NCI-H2081 treated with DMSO at 0.1 percent for 48 hours (cell line): Measurements from ENCODE around the gene CEP162.
"Not testable (repeated sequence)": the region's sequence is repeated elsewhere in the genome, so short reads cannot be mapped to it uniquely, and the experiment has no call there.

ENCODE experiments used
- DNase-seq: peaks from one replicate; lab custom pipeline; 2025; lab: John Stamatoyannopoulos, UW

The CEP162 gene

GRCh38 chr6:84227434-84228197 is at the start of gene CEP162:
Gene CEP162 (minus strand): TSS chr6:84227643. CDS start chr6:84226393, 1,250 bp downstream.
- peak; percentile 47 for DNase-seq

GRCh38 chr6:84274856-84275255 is 47.4 kb upstream of the CEP162 start:
- DNase-seq, result no peak

- DNase-seq, result no peak
These were observed 45.8 kb upstream of the CEP162 start for GRCh38 chr6:84273048-84273809.

- no peak for DNase-seq
These were observed 44.9 kb upstream of the CEP162 start for GRCh38 chr6:84272298-84272697.

- DNase-seq, result no peak
These were observed 43.7 kb upstream of the CEP162 start for GRCh38 chr6:84271061-84271716.

- no peak for DNase-seq
These were observed 42.7 kb upstream of the CEP162 start for GRCh38 chr6:84269947-84270733.

GRCh38 chr6:84268781-84269180 is 41.3 kb upstream of the CEP162 start:
- no peak for DNase-seq

GRCh38 chr6:84263557-84263956 is 36.1 kb upstream of the CEP162 start:
- DNase-seq, result no peak

- DNase-seq, result no peak
These were observed 33.5 kb upstream of the CEP162 start for GRCh38 chr6:84260926-84261325.

- DNase-seq, result no peak
These were observed 32.8 kb upstream of the CEP162 start for GRCh38 chr6:84260196-84260595.

GRCh38 chr6:84258866-84259265 is 31.4 kb upstream of the CEP162 start:
- no peak for DNase-seq

- DNase-seq, result no peak
These were observed 30.8 kb upstream of the CEP162 start for GRCh38 chr6:84258268-84258667.

- no peak for DNase-seq
These were observed 28.2 kb upstream of the CEP162 start for GRCh38 chr6:84255641-84256040.

GRCh38 chr6:84253380-84253779 is 25.9 kb upstream of the CEP162 start:
- no peak for DNase-seq

GRCh38 chr6:84251891-84252539 is 24.6 kb upstream of the CEP162 start:
- no peak for DNase-seq

GRCh38 chr6:84249724-84250123 is 22.3 kb upstream of the CEP162 start:
- no peak for DNase-seq

- DNase-seq, result not testable (repeated sequence)
These were observed 17.1 kb upstream of the CEP162 start for GRCh38 chr6:84244416-84245081.

GRCh38 chr6:84243240-84243639 is 15.8 kb upstream of the CEP162 start:
- no peak for DNase-seq

GRCh38 chr6:84242265-84242664 is 14.8 kb upstream of the CEP162 start:
- no peak for DNase-seq

- no peak for DNase-seq
These were observed 728 bp upstream of the CEP162 start for GRCh38 chr6:84228198-84228543.

GRCh38 chr6:84227044-84227433 is 404 bp downstream of the CEP162 start:
- no peak for DNase-seq
